Ectodermal cell (in vitro differentiated cells): ENCODE data around the gene SORCS2.

Experiments used
- H3K27ac ChIP-seq: 2 replicates; pipeline ENCODE4 v1.7.0; 2013; ENCODE audit warnings: mild to moderate bottlenecking, low read depth, low read length; ENCODE audit not compliant: insufficient read depth, poor library complexity, severe bottlenecking
- H3K27me3 ChIP-seq: 2 replicates; pipeline ENCODE4 v1.7.0; 2013; ENCODE audit warnings: mild to moderate bottlenecking, low read length; ENCODE audit not compliant: insufficient read depth, control insufficient read depth, poor library complexity, severe bottlenecking
- H3K36me3 ChIP-seq: one replicate; pipeline ENCODE4 v1.7.0; 2013; ENCODE audit warnings: low read length; ENCODE audit not compliant: control insufficient read depth, insufficient read depth
- H3K4me1 ChIP-seq: one replicate; pipeline ENCODE4 v1.7.0; 2013; ENCODE audit warnings: low read length; ENCODE audit not compliant: control insufficient read depth, insufficient read depth
- H3K4me3 ChIP-seq: 2 replicates; pipeline ENCODE4 v1.7.0; 2013; ENCODE audit warnings: low read depth, low read length, control low read depth; ENCODE audit not compliant: insufficient read depth
- H3K9me3 ChIP-seq: 2 replicates; pipeline ENCODE4 v1.7.0; 2013; ENCODE audit warnings: mild to moderate bottlenecking, low read length, moderate library complexity; ENCODE audit not compliant: control insufficient read depth
- WGBS, 2 experiments: methylation state at CpG; one replicate each; pipeline ENCODE4 v1.1.7; 2013; ENCODE audit warnings: missing lambda C conversion rate in 2 of 2; 5-methylcytosine and 5-hydroxymethylcytosine counted together

Gene SORCS2

GRCh38 chr4:7766661-7767345, 574.5 kb downstream of the SORCS2 start:
- Histone ChIP-seq H3K27me3 (no peaks in the 10 kb centered on the region), H3K27ac (no peak overlapping the region), H3K4me3 (no peak overlapping the region), H3K9me3 (no peaks in the 10 kb centered on the region), H3K36me3 (no peaks in the 10 kb centered on the region), H3K4me1 (peaks cover 19% of the 10 kb centered on the region)
- 95% methylated on average over 23 of the region's 23 CpGs for WGBS, 2 experiments

GRCh38 chr4:7767526-7767925, 575.2 kb downstream of the SORCS2 start:
- Histone ChIP-seq H3K27ac (no peak overlapping the region), H3K4me3 (no peak overlapping the region), H3K9me3 (no peaks in the 10 kb centered on the region), H3K4me1 (peaks cover 19% of the 10 kb centered on the region), H3K36me3 (no peaks in the 10 kb centered on the region), H3K27me3 (no peaks in the 10 kb centered on the region)
- WGBS, 2 experiments = 83 to 90% methylated on average over 9 of the region's 9 CpGs

GRCh38 chr4:7767966-7768365, 575.6 kb downstream of the SORCS2 start:
- no peaks in the 10 kb centered on the region for H3K36me3 ChIP-seq

GRCh38 chr4:7768736-7769135, 576.4 kb downstream of the SORCS2 start:
- Histone ChIP-seq H3K27me3 (no peaks in the 10 kb centered on the region), H3K27ac (no peak overlapping the region)

More at GRCh38 chr4:7767966-7768365, 575.6 kb downstream of the SORCS2 start:
- H3K4me3 ChIP-seq = no peak overlapping the region
- H3K27me3 ChIP-seq = no peaks in the 10 kb centered on the region
- H3K4me1 ChIP-seq = peaks cover 19% of the 10 kb centered on the region
- WGBS, 2 experiments = 89 to 90% methylated on average over 13 of the region's 13 CpGs
- H3K9me3 ChIP-seq = no peaks in the 10 kb centered on the region
- H3K27ac ChIP-seq = no peak overlapping the region

GRCh38 chr4:7769396-7770223, 577.3 kb downstream of the SORCS2 start:
- Histone ChIP-seq H3K36me3 (peaks cover 3% of the 10 kb centered on the region), H3K27me3 (no peaks in the 10 kb centered on the region), H3K4me1 (peaks cover 19% of the 10 kb centered on the region), H3K9me3 (no peaks in the 10 kb centered on the region), H3K4me3 (no peak overlapping the region), H3K27ac (no peak overlapping the region)
- WGBS, 2 experiments = 82 to 83% methylated on average over 20 of the region's 20 CpGs

More at GRCh38 chr4:7768736-7769135, 576.4 kb downstream of the SORCS2 start:
- peaks cover under 1% of the 10 kb centered on the region for H3K36me3 ChIP-seq
- 89 to 91% methylated on average over 16 of the region's 16 CpGs for WGBS, 2 experiments
- H3K4me3 ChIP-seq = no peak overlapping the region
- no peaks in the 10 kb centered on the region for H3K9me3 ChIP-seq
- H3K4me1 ChIP-seq = peaks cover 19% of the 10 kb centered on the region

GRCh38 chr4:7770224-7771050, 578.1 kb downstream of the SORCS2 start:
- WGBS, 2 experiments = 84 to 86% methylated on average over 13 of the region's 13 CpGs
- no peaks in the 10 kb centered on the region for H3K9me3 ChIP-seq
- H3K4me3 ChIP-seq = no peak overlapping the region
- H3K36me3 ChIP-seq = peaks cover 3% of the 10 kb centered on the region
- no peaks in the 10 kb centered on the region for H3K27me3 ChIP-seq
- H3K27ac ChIP-seq = no peak overlapping the region
- H3K4me1 ChIP-seq = peaks cover 19% of the 10 kb centered on the region

GRCh38 chr4:7771056-7771455, 578.7 kb downstream of the SORCS2 start:
- no peaks in the 10 kb centered on the region for H3K9me3 ChIP-seq
- H3K27me3 ChIP-seq = no peaks in the 10 kb centered on the region
- 93 to 95% methylated on average over 5 of the region's 6 CpGs for WGBS, 2 experiments
- H3K4me3 ChIP-seq = no peak overlapping the region
- H3K4me1 ChIP-seq = peaks cover 19% of the 10 kb centered on the region
- peaks cover 3% of the 10 kb centered on the region for H3K36me3 ChIP-seq
- no peak overlapping the region for H3K27ac ChIP-seq

- WGBS, 2 experiments = 92% methylated on average over 26 of the region's 26 CpGs
- Histone ChIP-seq H3K27ac (no peak overlapping the region), H3K4me3 (no peak overlapping the region), H3K36me3 (peaks cover 3% of the 10 kb centered on the region), H3K9me3 (no peaks in the 10 kb centered on the region), H3K4me1 (peaks cover 19% of the 10 kb centered on the region), H3K27me3 (no peaks in the 10 kb centered on the region)
Measured at GRCh38 chr4:7771541-7772507, 579.5 kb downstream of the SORCS2 start.

GRCh38 chr4:7772711-7773385, 580.5 kb downstream of the SORCS2 start:
- H3K36me3 ChIP-seq = peaks cover 3% of the 10 kb centered on the region
- WGBS, 2 experiments = 82 to 83% methylated on average over 31 of the region's 31 CpGs
- no peak overlapping the region for H3K4me3 ChIP-seq
- H3K4me1 ChIP-seq = peaks cover 19% of the 10 kb centered on the region
- no peak overlapping the region for H3K27ac ChIP-seq
- no peaks in the 10 kb centered on the region for H3K9me3 ChIP-seq
- no peaks in the 10 kb centered on the region for H3K27me3 ChIP-seq
